ENCODE measurements around the gene GPR173. TPM values are rescaled to one million over a fixed set of nuclear protein-coding genes. Genes with fewer than 3 reads are reported as not detected.

GPR173 gene
- total RNA-seq, 1 donor from 2014 or later, result 0.16 TPM

- POLR2A ChIA-PET, result interaction anchor here (1.4 kb wide), 1 partner anchor 14 kb away, joined by 3 read pairs; no protein-coding TSS in a partner anchor
- H3K9me3 Mint-ChIP-seq, result no peaks in the 10 kb centered on the region
- peak overlapping the region; percentile 19 for H3K4me3 Mint-ChIP-seq
- TF ChIP-seq, protein P1, sequence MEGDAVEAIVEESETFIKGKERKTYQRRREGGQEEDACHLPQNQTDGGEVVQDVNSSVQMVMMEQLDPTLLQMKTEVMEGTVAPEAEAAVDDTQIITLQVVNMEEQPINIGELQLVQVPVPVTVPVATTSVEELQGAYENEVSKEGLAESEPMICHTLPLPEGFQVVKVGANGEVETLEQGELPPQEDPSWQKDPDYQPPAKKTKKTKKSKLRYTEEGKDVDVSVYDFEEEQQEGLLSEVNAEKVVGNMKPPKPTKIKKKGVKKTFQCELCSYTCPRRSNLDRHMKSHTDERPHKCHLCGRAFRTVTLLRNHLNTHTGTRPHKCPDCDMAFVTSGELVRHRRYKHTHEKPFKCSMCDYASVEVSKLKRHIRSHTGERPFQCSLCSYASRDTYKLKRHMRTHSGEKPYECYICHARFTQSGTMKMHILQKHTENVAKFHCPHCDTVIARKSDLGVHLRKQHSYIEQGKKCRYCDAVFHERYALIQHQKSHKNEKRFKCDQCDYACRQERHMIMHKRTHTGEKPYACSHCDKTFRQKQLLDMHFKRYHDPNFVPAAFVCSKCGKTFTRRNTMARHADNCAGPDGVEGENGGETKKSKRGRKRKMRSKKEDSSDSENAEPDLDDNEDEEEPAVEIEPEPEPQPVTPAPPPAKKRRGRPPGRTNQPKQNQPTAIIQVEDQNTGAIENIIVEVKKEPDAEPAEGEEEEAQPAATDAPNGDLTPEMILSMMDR (IDR thresholded peaks at IDR 0.05), result no peak
- intact Hi-C loops (cut with micrococcal nuclease), result loop anchor here (5.0 to 10.0 kb wide), 2 partner anchors 598 to 1599 kb away; partner anchors contain the start of gene HUWE1
- ATAC-seq (ENCODE audit: low read depth) (no peak), DNase-seq (no peak)
- H3K27ac Mint-ChIP-seq, result no peak overlapping the region
- CTCF ChIA-PET, result no interaction called here
- peaks cover 37% of the 10 kb centered on the region for H3K36me3 Mint-ChIP-seq (ENCODE audit: low read depth)
- H3K27me3 Mint-ChIP-seq, result no peaks in the 10 kb centered on the region
- H3K4me1 Mint-ChIP-seq, result peaks cover 41% of the 10 kb centered on the region
Measured at GRCh38 chrX:53086464-53086863, 37.9 kb downstream of the GPR173 start.

- H3K27ac Mint-ChIP-seq, result peak overlapping the region; percentile 66
- no peak overlapping the region for H3K4me3 Mint-ChIP-seq
- CTCF ChIA-PET, result interaction anchor here (0.7 kb wide), 1 partner anchor 16 kb away, joined by 3 read pairs; no protein-coding TSS in a partner anchor
- intact Hi-C loops (cut with micrococcal nuclease), result loop anchor here (5.0 to 10.0 kb wide), 2 partner anchors 597 to 1600 kb away; partner anchors contain the start of gene HUWE1
- peaks cover 34% of the 10 kb centered on the region for H3K36me3 Mint-ChIP-seq (ENCODE audit: low read depth)
- no peaks in the 10 kb centered on the region for H3K9me3 Mint-ChIP-seq
- peaks cover 41% of the 10 kb centered on the region for H3K4me1 Mint-ChIP-seq
- DNase-seq (no peak), ATAC-seq (ENCODE audit: low read depth) (no peak)
- no peaks in the 10 kb centered on the region for H3K27me3 Mint-ChIP-seq
- POLR2A ChIA-PET, result no interaction called here
- TF ChIP-seq, protein P1 (IDR thresholded peaks at IDR 0.05), result no peak
Measured at GRCh38 chrX:53087388-53087831, 38.8 kb downstream of the GPR173 start.

GRCh38 chrX:53088136-53088974 lies 39.8 kb downstream of the GPR173 start:
- Mint-ChIP-seq H3K9me3 (no peaks in the 10 kb centered on the region), H3K27me3 (no peaks in the 10 kb centered on the region), H3K27ac (peak overlapping the region; percentile 92), H3K36me3 (ENCODE audit: low read depth) (peaks cover 33% of the 10 kb centered on the region), H3K4me3 (peak overlapping the region; percentile 89), H3K4me1 (peaks cover 39% of the 10 kb centered on the region)
- TF ChIP-seq, protein P1 (IDR thresholded peaks at IDR 0.05), result no peak
- ChIA-PET POLR2A (interaction anchor here (1.0 to 1.4 kb wide), 2 partner anchors 17 to 93 kb away, joined by 3 read pairs; no protein-coding TSS in a partner anchor), CTCF (interaction anchor here (1.4 kb wide), 1 partner anchor 16 kb away, joined by 17 read pairs; no protein-coding TSS in a partner anchor)
- ATAC-seq (ENCODE audit: low read depth) (peak; percentile 74), DNase-seq (peak; percentile 52)
- intact Hi-C loops (cut with micrococcal nuclease), result loop anchor here (5.0 to 10.0 kb wide), 2 partner anchors 596 to 1601 kb away; partner anchors contain the start of gene HUWE1

DNA sequence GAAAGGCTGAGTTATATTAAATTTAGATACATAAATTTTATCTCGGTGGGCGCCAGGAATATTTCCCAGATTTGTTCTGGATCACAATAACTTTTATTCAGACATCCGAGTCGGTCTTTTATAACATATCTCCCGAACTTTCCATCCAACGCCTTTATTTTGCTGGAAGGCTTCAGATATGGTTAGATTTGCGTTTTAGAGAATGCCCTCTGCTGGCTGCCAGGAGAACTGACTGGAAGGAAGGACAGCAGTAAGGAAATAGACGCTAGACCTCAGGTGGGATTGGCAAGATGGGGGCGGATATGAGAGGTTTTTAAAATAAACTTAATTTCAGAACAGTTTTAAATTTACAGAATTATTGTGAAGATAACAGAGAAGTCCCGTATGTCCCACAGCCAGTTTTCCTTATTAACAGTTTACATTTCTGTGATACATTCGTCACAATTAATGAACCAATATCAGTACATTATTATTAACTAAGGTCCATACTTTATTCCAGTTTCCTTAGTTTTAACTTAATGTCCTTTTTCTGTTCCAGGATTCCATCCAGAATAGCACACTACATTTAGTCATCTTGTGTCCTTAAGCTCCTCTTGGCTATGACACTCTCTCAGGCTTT lies 40.7 kb downstream of the GPR173 start:
- peaks cover 31% of the 10 kb centered on the region for H3K4me1 Mint-ChIP-seq
- H3K27me3 Mint-ChIP-seq, result no peaks in the 10 kb centered on the region
- ChIA-PET POLR2A (interaction anchor here (1.4 kb wide), 1 partner anchor 18 kb away, joined by 3 read pairs; no protein-coding TSS in a partner anchor), CTCF (interaction anchor here (1.4 kb wide), 1 partner anchor 17 kb away, joined by 17 read pairs; no protein-coding TSS in a partner anchor)
- peaks cover 29% of the 10 kb centered on the region for H3K36me3 Mint-ChIP-seq (ENCODE audit: low read depth)
- ATAC-seq (ENCODE audit: low read depth) (no peak), DNase-seq (no peak)
- H3K9me3 Mint-ChIP-seq, result no peaks in the 10 kb centered on the region
- peak overlapping the region; percentile 89 for H3K4me3 Mint-ChIP-seq
- intact Hi-C loops (cut with micrococcal nuclease), result loop anchor here (1.0 to 10.0 kb wide), 3 partner anchors 18 to 1602 kb away; partner anchors contain the start of gene HUWE1
- H3K27ac Mint-ChIP-seq, result peak overlapping the region; percentile 92
- TF ChIP-seq, protein P1 (IDR thresholded peaks at IDR 0.05), result no peak

Measured in activated B cell treated with CpG ODN at 0.5 μM for 24 hours (primary cell).